ENCODE results near the gene C1orf122.

GRCh38 chr1:37808369-37809319 lies 1.1 kb downstream of the C1orf122 start:
- TF ChIP-seq EGR1 (IDR thresholded peaks at IDR 0.05; ENCODE audit: borderline replicate concordance, low read depth, low read length) (no peak), CTCF (IDR thresholded peaks at IDR 0.05; ENCODE audit: control extremely low read depth in 1 of 3, insufficient read depth in 1 of 3, low read depth in 1 of 3, low read length in 3 of 3) (no peak), KDM5A (IDR thresholded peaks at IDR 0.05; ENCODE audit: low read length) (no peak), SP2 (IDR thresholded peaks at IDR 0.05; ENCODE audit: low read length) (no peak), RAD21 (IDR thresholded peaks at IDR 0.05 in 1 of 2, conservative IDR thresholded peaks at IDR 0.05 in 1 of 2; ENCODE audit: low read depth in 2 of 2, low read length in 2 of 2) (no peak), JUND (IDR thresholded peaks at IDR 0.05; ENCODE audit: low read length) (no peak), KDM1A (IDR thresholded peaks at IDR 0.05; ENCODE audit: borderline replicate concordance, low read length) (no peak), RFX5 (IDR thresholded peaks at IDR 0.05; ENCODE audit: borderline replicate concordance, low read depth, low read length) (no peak), SP1 (IDR thresholded peaks at IDR 0.05; ENCODE audit: low read depth, low read length) (no peak), CHD2 (IDR thresholded peaks at IDR 0.05; ENCODE audit: low read length) (no peak), GABPA (IDR thresholded peaks at IDR 0.05; ENCODE audit: borderline replicate concordance, insufficient read depth, low read length) (no peak)
